ENCODE results near the gene JUND. TPM values are rescaled to one million over a fixed set of nuclear protein-coding genes. Genes with fewer than 3 reads are reported as not detected.
A peak's percentile ranks its signal among the peaks of the same experiment; 100 is the strongest.

Gene JUND
- total RNA-seq, 4 donors from 2014 or later: 152 to 386 (median 290) TPM

GRCh38 chr19:18274781-18275356 is 6.6 kb downstream of the JUND start:
- peaks cover 14 to 26% of the 10 kb centered on the region in 2 donors for H3K4me1 ChIP-seq
- intact Hi-C loops (cut with DNase I; ENCODE audit: low total_unique reads): loop anchor here (5.0 kb wide), 1 partner anchor 47 kb away; the partner anchor contains the start of gene LSM4
- no peaks in the 10 kb centered on the region for H3K9me3 ChIP-seq
- peak overlapping the region; percentile 84 to 92 for H3K27ac ChIP-seq
- H3K27me3 ChIP-seq: no peaks in the 10 kb centered on the region
- H3K36me3 ChIP-seq: no peaks in the 10 kb centered on the region
- H3K4me3 ChIP-seq: peak overlapping the region in 1 of 2 donors; percentile 0
- no peak for TF ChIP-seq POLR2A (IDR thresholded peaks at IDR 0.05)
- TF ChIP-seq, protein P1, sequence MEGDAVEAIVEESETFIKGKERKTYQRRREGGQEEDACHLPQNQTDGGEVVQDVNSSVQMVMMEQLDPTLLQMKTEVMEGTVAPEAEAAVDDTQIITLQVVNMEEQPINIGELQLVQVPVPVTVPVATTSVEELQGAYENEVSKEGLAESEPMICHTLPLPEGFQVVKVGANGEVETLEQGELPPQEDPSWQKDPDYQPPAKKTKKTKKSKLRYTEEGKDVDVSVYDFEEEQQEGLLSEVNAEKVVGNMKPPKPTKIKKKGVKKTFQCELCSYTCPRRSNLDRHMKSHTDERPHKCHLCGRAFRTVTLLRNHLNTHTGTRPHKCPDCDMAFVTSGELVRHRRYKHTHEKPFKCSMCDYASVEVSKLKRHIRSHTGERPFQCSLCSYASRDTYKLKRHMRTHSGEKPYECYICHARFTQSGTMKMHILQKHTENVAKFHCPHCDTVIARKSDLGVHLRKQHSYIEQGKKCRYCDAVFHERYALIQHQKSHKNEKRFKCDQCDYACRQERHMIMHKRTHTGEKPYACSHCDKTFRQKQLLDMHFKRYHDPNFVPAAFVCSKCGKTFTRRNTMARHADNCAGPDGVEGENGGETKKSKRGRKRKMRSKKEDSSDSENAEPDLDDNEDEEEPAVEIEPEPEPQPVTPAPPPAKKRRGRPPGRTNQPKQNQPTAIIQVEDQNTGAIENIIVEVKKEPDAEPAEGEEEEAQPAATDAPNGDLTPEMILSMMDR (IDR thresholded peaks at IDR 0.05): peak in 2 of 4 experiments; percentile 14 to 25
- peak; percentile 89 to 95 for DNase-seq

- H3K27ac ChIP-seq: peak within 1 kb of the TSS; percentile 84 to 92
- H3K36me3 ChIP-seq: no peaks in the 10 kb centered on the region
- H3K4me1 ChIP-seq: peaks cover 14 to 26% of the 10 kb centered on the region in 2 donors
- intact Hi-C loops (cut with DNase I; ENCODE audit: low total_unique reads): no loop called here
- peak within 1 kb of the TSS in 1 of 2 donors; percentile 0 for H3K4me3 ChIP-seq
- no peak for TF ChIP-seq POLR2A (IDR thresholded peaks at IDR 0.05)
- TF ChIP-seq, protein P1 (IDR thresholded peaks at IDR 0.05): no peak
- H3K9me3 ChIP-seq: no peaks in the 10 kb centered on the region
- H3K27me3 ChIP-seq: no peaks in the 10 kb centered on the region
- DNase-seq: peak; percentile 57 to 58
Observed at GRCh38 chr19:18274219-18274780, 7.1 kb downstream of the JUND start, which contains the start of gene IQCN. Gene IQCN, minus strand, starts transcription at chr19:18274452. Its CDS starts 4,974 bp downstream, at chr19:18269478.

GRCh38 chr19:18273561-18274218 is 7.7 kb downstream of the JUND start:
- Histone ChIP-seq H3K4me3 (no peak overlapping the region), H3K27ac (peak overlapping the region; percentile 84 to 92), H3K4me1 (peaks cover 14 to 23% of the 10 kb centered on the region in 2 donors), H3K9me3 (no peaks in the 10 kb centered on the region), H3K36me3 (no peaks in the 10 kb centered on the region), H3K27me3 (no peaks in the 10 kb centered on the region)
- intact Hi-C loops (cut with DNase I; ENCODE audit: low total_unique reads): no loop called here
- DNase-seq: no peak
- TF ChIP-seq, protein P1 (IDR thresholded peaks at IDR 0.05): no peak
- no peak for TF ChIP-seq POLR2A (IDR thresholded peaks at IDR 0.05)

GRCh38 chr19:18271433-18271841 is 10.0 kb downstream of the JUND start:
- H3K27ac ChIP-seq: peak overlapping the region; percentile 0 to 24
- no peak overlapping the region for H3K4me3 ChIP-seq
- H3K36me3 ChIP-seq: no peaks in the 10 kb centered on the region
- peak in 1 of 2 donors; percentile 57 for DNase-seq
- H3K4me1 ChIP-seq: peaks cover 14 to 16% of the 10 kb centered on the region in 2 donors
- TF ChIP-seq POLR2A (IDR thresholded peaks at IDR 0.05): no peak
- TF ChIP-seq, protein P1 (IDR thresholded peaks at IDR 0.05): no peak
- no peaks in the 10 kb centered on the region for H3K27me3 ChIP-seq
- H3K9me3 ChIP-seq: no peaks in the 10 kb centered on the region
- intact Hi-C loops (cut with DNase I; ENCODE audit: low total_unique reads): no loop called here

GRCh38 chr19:18270326-18270725 is 11.1 kb downstream of the JUND start:
- TF ChIP-seq, protein P1 (IDR thresholded peaks at IDR 0.05): no peak
- TF ChIP-seq POLR2A (IDR thresholded peaks at IDR 0.05): no peak
- Histone ChIP-seq H3K36me3 (no peaks in the 10 kb centered on the region), H3K27me3 (no peaks in the 10 kb centered on the region), H3K27ac (no peak overlapping the region), H3K4me1 (peaks cover 7 to 12% of the 10 kb centered on the region in 2 donors), H3K4me3 (no peak overlapping the region), H3K9me3 (no peaks in the 10 kb centered on the region)
- DNase-seq: no peak
- intact Hi-C loops (cut with DNase I; ENCODE audit: low total_unique reads): no loop called here

Data from uterus (tissue), 4 donors.